ENCODE results near the gene PIRT.
"Not testable (repeated sequence)": the region's sequence is repeated elsewhere in the genome, so short reads cannot be mapped to it uniquely, and the experiment has no call there.

PIRT gene

DNA sequence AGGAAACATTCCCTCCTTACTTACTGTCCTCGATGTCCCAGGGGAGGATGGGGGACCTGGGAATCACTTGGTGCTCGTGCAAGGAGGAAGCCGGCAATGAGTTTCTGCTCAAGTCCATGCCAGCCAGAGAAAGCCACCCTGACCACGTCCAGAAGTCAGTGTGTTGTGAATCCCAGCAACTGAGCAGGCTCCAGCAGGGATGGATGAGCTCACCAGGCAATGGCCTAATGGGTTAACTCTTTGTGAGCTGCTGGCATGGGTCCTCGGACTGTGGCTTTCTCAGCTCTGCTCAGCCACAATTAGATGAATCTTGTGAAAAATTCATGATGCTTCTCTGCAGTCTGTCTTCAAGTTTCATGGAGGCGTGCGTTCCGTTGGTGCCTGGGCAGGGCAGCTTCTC lies at the start of gene PIRT:
PIRT (minus strand) TSS at position 167 of the 400 bp plus-strand sequence. CDS start 12,442 bp downstream, outside the sequence.
- DNase-seq, result no peak

DNA sequence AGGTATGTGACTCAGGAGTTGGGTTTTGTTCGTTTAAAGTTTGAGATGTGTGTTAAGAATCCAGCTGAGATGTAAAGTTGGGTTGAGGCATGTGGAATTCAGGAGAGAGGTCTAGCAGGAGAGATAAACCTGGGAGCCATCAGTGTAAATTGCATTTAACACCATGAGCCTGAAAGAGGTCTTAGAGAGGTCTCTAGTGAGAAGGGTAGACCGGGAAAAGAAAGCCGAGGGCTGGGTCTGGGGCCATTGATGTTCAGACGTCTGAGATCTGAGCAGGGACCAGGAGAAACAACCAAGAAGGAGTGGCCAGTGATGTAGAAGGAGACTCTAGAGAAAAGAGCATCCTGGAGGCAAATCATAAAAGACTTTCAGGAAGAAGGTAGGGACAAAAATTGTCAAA lies 44.1 kb upstream of the PIRT start:
- no peak for DNase-seq

DNA sequence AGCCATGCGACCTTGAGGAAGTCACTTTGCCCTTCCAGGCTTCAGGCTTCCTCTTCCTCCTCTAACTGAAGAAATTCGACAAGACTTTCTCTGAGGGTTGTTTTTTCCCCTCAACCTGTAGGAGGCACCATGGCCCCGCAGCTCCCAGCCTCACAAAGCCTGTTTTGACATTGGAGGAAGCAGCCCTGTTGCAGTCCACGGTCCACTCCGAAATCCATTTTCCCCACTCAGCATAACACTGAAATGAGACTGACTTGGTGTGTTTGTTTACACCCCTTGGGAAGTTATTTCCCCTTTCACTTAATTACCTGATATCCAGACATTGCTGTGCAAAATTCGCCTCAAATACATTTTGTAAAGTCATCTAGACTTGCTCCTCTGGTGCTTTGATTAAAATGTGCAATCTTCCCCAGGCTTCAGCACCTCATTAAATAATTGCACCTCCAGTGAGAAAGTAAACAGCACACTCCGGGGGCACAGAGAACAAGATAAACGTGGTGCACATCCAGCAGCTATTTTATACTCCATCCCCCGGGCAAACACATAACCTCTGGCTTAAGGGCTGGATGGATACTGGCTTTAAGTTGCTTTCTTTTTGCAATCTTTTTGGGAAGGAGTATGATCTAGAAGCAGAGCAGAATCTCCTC lies 41.4 kb upstream of the PIRT start:
- DNase-seq, result no peak

DNA sequence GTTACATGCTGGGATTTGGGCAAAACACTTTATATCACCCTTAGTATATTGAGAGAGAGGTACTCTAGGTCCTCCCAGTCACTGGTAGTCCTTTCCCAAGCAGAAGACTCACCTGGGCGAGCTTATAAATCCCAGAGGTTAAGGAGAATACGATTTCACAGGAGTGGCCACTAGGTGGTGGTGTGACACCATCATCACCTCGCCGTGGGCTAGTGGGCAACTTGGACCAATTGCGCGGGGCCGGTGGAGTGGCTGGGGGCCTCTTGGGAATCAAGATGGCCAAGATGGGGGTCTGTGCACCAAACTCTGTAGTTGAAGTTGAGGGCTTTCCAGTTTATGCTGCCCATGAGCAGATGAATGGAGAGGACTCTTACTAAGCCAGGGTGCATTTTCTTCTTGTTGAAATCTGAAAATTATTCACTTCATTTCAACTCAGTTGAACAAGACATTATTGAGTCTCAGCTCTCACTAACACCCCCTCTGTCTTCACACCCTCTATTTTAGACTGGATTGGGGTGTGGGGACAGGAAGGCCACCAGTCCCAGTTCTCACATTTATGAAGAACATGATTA lies 38.2 kb upstream of the PIRT start:
- DNase-seq, result peak; percentile 64

DNA sequence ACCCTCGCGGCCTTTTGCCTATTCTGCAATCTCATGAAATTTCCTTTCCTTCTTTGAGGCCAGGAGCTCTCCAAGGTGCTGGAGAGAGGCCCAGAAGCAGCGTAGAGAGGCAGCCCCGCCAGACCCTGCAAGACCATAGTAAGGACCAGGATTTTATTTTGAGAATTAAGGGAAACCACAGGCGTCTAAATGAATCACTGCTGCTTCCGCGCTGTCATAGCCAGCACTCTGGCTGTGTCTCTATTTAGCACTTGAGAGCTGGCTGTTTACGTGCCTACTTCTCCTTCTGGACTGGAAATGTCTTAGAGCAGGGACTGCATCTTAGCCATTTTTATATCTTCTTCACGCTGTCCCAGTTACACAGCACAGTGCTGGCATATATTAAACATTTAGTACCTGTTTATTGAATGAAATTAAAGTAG lies 37.6 kb upstream of the PIRT start:
- no peak for DNase-seq

DNA sequence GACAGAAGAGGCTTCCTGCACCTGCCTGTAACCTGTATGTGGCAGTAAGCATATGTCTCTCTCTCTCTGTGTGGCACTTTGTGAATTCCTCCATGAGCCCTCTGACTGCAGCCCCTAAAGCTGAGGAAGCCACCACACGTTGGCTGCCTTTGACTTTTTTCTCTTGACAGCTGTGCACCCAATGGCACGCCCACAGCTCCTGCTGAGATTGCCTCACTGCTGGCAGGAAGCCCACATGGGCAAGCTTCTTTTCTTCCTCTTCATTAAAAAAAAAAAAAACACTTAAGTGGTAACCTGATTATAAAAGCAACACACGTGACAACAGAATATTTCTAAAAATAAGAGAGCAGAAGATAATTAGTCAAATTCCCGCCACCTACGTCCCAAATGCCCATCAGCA lies 34.0 kb upstream of the PIRT start:
- DNase-seq, result no peak

DNA sequence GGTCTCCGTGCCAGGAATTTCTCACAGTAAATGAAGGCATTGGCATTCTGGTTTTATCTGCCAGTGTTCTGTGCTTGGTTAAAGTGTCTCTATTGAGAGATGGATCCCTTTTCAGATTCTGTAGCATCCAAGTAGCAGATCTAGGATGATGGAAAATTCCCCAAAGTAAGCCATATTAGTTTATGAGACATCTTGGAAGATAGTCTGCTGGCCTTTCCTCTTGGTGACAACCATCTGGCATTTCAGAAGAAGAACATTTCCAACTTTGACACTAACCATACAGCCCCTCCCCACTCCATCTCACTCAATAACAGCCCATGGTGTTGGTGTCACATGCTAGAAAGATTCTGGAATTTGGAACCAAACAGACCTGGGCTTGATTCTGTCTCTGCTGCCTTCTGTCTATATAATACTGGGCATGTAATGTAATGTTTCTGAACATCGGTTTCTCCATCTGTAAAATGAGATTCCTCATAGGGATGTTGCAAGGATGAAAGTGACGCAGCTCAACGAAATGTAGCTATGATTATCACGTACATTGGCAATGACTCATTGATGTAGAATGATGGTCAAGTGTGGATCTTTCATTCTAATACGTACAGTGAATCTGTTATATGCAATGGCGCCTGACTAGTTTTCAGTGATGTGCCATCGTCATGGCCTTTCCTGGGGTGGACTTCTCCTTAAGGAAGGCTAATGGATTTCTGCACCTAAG lies 32.6 kb upstream of the PIRT start:
- DNase-seq, result no peak

DNA sequence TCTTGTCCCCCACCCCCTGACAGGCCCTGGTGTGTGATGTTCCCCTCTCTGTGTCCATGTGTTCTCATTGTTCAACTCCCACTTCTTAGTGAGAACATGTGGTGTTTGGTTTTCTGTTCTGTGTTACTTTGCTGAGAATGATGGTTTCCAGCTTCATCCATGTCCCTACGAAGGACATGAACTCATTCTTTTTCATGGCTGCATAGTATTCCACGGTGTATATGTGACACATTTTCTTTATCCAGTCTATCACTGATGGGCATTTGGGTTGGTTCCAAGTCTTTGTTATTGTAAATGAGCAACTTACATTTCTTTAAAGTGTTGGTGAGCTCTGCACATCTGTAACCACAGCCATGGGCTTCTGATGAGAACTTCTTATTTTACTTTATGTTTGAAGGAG lies 30.9 kb upstream of the PIRT start:
- not testable (repeated sequence) for DNase-seq

DNA sequence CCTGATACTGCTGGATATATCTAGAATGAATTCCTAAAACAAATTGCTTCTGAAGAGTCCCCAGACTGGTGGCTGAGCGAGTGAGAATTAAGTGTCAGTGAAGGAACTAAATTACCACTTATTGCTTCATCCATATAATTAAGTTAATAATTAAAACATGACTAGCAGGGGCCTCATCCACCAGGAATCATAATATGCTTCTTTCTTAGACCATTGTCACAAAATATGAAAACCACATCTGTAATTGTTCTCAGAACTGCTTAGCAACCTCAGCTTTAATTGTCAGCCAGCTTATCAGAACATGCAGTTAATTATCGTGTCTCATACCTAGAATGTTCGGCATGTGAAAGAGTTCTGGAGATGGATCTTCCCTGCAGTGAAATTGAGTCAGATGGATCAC lies 21.2 kb upstream of the PIRT start:
- DNase-seq, result no peak

DNA sequence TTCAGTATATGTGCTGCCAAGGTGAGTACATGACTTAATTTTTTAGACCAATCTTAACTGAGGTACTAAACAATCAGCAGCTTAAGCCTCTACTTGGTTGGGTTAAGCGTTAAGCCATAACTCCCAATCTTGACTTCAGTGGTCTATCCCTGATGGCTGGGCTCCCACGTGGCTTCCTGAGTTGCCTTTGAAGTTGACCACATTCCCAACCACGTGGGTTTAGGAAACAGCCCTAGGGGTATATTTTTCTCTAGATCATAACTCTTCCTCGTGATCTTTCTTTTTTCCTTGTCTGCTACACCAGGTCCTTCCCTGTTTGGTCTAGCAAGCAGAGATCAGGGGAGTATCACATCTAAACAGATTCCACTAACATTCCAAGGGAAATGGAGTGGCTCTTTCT lies 20.1 kb upstream of the PIRT start:
- DNase-seq, result no peak

DNA sequence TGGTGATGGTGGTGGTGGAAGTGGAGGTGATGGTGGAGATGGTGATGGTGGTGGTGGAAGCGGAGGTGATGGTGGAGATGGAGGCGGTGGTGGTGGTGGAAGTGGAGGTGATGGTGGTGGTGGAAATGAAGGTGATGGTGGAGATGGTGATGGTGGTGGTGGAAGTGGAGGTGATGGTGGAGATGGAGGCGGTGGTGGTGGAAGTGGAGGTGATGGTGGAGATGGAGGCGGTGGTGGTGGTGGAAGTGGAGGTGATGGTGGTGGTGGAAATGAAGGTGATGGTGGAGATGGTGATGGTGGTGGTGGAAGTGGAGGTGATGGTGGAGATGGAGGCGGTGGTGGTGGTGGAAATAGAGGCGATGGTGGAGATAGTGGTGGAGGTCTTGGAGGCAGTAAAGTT lies 8.7 kb upstream of the PIRT start:
- not testable (repeated sequence) for DNase-seq

DNA sequence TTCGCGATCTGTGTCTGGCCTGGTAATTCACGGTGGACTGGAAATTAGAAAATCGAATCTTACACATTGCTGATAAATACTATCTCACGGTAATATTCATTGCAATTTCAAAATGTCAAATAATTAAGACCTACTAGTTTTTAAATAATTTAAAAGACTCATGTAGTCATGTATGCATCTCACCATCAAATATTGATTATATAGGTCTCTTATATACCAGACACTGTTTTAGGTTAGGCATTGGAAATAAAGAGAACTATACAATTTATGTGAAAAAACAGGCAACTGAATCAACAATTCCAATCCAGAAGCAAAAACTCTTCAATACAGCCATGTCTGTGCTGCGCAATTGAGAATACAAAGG lies 7.5 kb upstream of the PIRT start:
- DNase-seq, result no peak

DNA sequence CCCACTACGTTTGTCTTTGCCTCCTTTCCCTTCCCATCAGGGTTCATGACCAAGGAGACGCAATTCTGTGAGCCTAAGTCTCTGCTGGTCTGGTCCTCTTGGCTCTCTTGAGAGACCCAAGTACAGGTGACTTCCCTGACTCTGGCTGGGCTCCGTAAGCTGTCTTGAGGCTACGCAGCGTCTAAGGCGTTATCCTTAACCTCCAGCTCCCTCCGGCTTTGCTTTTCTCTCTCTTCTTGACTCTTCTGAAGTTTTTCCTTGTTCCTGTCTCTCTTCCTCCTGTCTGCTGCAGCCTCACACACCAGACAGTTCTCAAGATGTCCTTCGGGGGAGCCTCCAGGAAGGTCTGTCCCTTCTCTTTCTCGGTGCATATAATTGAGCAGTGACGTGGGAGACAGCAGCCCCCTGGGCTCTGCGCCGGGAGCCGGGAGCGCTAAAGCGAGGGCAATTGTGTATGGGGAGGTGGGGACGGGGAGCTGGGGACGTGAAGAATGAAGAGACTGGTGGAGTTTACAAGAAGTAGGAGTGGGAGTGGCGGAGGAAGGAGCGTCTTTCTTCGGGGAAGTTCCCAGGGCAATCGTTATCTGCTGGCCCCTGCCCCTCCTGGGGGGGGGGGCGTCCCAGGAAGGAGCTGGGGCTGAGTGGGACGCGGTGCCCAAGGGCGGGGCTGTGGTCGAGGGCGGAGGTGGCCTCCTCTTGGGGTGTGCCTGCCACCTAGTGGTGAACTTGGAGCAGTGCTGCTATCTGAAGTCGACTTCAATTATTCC lies 6.9 kb upstream of the PIRT start:
- peak; percentile 88 for DNase-seq

DNA sequence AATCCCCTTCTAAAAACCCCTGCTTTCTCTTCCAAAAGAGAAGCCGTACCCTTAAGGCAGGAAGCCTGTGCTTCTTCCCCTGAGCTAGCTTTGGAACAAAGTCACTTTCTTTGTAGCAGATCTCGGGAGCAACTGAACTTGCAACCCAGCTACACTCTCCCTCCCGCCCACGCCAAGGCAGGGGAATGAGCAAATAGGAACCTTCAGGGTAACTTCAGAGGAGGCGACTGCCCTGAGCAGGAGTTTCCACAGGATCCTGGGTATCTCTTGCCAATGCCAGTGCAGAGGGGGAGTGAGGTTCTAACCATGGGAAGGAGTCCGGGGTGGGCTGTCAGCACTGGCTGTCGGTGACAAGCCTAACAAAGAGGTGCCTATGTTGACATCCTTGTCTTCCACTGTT lies 5.9 kb upstream of the PIRT start:
- DNase-seq, result no peak

DNA sequence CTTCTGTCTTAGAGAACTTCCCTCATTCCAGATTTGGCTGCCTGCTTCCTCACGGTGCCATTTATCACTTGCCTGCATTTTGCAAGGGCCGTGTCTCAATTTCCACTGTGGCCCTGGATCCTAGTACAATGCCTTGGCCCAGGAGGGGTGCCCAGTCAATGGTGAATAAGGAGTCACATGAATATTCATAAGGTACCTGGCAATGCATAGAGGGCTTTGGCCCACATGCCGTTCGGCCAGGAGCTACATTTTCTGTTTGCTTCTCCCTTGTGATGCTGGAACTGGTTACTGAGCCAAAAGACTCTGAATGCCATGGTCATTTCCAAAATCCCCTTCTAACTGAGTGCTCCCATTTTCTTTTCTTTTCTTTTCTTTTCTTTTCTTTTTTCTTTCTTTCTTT lies 4.8 kb upstream of the PIRT start:
- DNase-seq, result no peak

DNA sequence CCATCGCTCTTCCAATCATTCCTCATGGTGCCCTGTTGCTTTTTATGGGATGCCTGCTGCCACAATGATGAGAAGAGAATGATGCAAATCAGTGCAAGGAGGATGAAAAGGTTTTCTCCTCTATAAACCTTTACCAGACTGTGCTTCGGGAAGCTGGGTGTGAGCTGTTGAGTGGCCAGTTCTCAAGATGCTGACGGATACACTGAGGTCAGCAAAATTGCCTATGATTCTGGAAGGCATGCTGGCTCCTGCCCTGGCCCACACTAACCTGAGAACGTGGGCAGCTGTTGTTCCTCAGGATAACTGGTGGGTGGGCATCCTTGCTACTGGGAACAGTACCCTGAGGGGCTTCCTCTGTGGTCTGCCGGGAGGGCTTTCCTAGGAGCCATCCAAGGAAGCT lies 795 bp upstream of the PIRT start:
- DNase-seq, result no peak

DNA sequence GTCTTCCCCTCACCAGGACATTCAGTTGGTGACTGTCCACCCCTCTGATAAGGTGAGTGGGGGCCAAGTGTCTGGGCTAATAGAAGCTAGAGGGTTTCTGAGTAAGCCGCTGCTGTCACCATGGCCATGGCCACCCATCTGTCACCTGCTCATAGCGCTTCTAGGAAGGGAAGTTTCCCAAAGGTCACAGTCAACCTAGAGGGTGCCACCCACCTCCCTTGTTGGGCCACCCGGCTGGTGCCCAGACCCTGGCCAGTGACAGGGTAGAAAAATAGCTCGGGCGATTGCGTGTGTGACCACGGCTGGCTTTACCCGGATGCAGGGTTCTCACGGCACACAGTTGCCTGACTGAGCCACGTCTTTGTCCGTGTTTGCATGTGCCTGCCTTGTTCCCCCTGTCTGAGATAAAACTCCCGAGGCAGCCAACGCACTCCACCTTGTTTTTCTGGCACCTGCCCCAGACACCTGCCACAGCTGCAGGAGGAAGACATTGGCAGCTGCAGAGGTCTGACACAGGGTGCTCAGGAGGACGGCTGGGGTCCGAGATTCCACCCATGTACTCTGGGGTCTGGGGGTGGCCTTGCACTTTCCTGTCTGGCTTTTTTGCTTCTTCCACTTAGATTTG lies 809 bp downstream of the PIRT start:
- DNase-seq, result no peak

DNA sequence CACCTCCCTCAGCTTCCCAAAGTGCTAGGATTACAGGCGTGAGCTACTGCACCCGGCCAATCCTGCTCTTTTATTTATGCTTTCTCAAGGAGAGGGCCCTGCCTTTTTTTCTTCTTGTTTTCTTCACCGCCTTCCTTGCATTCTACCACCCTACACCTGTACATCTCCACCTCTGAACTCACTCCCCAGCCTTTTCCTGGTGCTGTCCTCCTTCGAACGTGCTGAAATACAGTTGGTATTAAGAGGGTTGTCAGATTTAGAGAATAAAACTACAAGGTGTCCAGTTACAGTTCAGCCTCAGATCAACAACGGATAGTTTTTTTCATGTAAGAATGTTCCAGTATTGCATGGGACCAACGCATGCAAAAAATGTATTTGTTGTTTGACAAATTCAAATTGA lies 1.7 kb downstream of the PIRT start:
- no peak for DNase-seq

DNA sequence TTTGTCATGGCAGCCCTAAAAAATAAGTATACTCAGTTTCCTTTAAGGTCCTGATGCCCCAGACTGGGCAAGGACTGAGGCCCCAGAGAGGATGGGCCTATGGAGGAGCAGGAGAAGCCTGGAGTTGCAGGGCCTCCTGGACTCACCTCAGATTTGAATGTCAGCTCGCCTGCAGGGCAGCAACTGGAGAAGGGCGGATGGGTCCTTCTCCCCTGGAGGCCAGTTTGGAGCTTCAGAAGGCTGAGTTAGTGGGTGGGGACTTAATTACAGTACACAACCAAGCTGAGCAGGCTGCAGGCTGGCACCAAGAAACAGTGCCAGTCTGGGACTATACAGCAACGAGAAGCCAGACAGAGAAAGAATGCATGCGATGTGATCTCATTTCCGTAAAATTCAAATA lies 6.2 kb downstream of the PIRT start:
- no peak for DNase-seq

DNA sequence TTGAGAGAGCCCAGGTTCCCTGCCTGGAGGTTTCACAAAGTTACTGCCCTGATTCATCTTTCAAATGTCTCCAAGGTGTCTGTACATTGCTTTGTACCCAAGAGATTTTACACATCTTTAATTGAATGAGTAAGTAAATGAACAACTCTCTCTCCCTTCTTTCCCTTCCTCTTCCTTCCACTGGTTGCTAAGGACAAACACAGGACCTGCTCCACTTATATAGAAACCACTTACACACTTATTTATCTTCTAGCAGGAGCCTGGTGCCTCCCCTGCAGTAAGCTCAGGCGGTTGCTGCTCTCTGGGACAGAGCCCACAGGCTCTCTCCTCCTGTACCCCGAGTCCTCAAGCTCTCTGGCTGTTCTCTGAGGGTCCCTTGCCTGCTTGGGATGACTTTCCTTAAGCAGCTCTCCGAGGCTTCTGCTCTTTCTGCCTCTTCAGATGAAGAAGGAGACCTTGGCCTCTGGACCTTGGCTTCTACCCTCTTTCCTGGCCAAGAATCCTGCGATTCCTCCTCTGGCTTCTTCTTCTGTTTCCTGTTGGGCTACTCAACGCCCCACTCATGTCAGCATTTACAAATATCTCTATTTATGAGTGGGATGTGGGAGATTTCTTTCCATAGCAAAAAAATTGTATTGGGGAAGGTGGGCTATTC lies 9.9 kb downstream of the PIRT start:
- DNase-seq, result no peak

DNA sequence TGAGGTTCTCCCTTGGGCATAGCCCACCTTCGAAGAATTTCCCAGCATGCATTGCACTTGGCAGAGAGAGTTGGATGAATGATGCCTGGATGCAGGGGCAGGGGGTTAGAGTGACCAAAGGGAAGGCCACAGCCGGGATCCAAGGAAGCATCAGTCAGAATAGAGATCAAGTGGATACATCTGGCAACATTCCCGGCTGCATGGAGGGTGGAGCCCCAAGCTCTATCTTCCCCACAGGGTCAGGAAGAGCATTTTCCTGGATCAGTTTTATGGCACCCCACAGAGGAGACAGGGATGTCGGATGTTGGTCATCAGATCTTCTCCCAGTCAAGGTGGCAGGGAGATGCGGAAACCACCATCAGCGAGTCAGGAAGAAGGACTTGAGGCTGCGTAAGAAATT lies 13.0 kb downstream of the PIRT start:
- DNase-seq, result no peak

DNA sequence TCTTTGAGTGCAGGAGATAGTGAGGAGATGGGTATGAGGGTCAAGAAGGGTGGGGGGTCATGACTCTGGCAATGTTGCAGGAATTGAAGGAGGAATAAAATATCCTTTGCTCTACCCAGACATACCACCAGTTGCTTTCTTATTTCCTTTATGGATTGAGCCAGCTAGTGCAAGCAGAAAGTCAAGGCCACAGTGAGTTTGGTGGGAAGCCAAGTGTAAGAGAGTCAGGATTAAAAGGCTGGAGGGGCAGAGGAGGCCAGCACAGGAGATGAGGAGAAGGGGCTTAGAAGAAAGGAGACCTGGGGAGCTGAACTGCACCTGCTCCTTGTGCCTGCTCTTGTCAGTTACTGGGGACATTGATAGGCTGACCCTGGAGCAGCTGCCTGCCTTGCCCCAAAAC lies 16.1 kb downstream of the PIRT start:
- DNase-seq, result no peak

DNA sequence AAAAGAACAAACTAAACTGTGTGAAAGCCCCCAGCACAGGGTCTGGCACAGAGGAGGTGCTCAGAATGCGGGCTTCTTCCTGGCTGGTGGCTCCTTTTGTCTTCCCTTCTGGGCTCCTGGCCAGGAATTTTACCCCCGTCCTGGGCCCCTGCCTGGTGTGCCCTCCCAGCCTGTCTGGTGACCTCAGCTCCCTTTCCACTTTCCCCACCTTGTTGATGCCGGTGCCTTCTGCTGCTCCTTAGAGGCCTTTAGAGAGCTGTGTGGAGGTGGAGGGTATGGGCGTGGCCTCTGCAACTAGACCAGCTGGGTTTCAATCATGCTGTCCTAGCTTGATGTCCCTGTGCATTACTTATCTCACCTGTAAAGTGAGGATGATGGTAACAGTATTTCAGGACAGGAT lies 16.8 kb downstream of the PIRT start:
- no peak for DNase-seq

Data from activated effector memory CD4-positive, alpha-beta T cell treated with anti-CD3 and anti-CD28 coated beads, Interleukin-2, amount 50 U/mL, for 16 hours (primary cell).